ENCODE data around the gene MYH9.
"Not testable (repeated sequence)": the region's sequence is repeated elsewhere in the genome, so short reads cannot be mapped to it uniquely, and the experiment has no call there.

Gene MYH9

GRCh38 chr22:36387959-36388726 lies at the start of gene MYH9:
Gene MYH9, minus strand, starts transcription at chr22:36387967. Its CDS starts 38,731 bp downstream, at chr22:36349236.
- DNase-seq (ENCODE audit: low spot score): peak; percentile 97

GRCh38 chr22:36435516-36436415 lies 48.0 kb upstream of the MYH9 start:
- peak; percentile 87 for DNase-seq (ENCODE audit: low spot score)

- DNase-seq (ENCODE audit: low spot score): no peak
Measured at GRCh38 chr22:36433318-36434231, 45.8 kb upstream of the MYH9 start.

GRCh38 chr22:36432592-36433317 lies 45.0 kb upstream of the MYH9 start:
- no peak for DNase-seq (ENCODE audit: low spot score)

GRCh38 chr22:36431977-36432376 lies 44.2 kb upstream of the MYH9 start:
- no peak for DNase-seq (ENCODE audit: low spot score)

- no peak for DNase-seq (ENCODE audit: low spot score)
Measured at GRCh38 chr22:36430863-36431262, 43.1 kb upstream of the MYH9 start.

- not testable (repeated sequence) for DNase-seq (ENCODE audit: low spot score)
Measured at GRCh38 chr22:36427952-36428351, 40.2 kb upstream of the MYH9 start.

- DNase-seq (ENCODE audit: low spot score): no peak
Measured at GRCh38 chr22:36425977-36426523, 38.3 kb upstream of the MYH9 start.

- no peak for DNase-seq (ENCODE audit: low spot score)
Measured at GRCh38 chr22:36424901-36425579, 37.3 kb upstream of the MYH9 start.

GRCh38 chr22:36424466-36424865 lies 36.7 kb upstream of the MYH9 start:
- not testable (repeated sequence) for DNase-seq (ENCODE audit: low spot score)

- DNase-seq (ENCODE audit: low spot score): no peak
Measured at GRCh38 chr22:36423461-36424404, 36.0 kb upstream of the MYH9 start.

GRCh38 chr22:36422287-36423014 lies 34.7 kb upstream of the MYH9 start:
- no peak for DNase-seq (ENCODE audit: low spot score)

- DNase-seq (ENCODE audit: low spot score): no peak
Measured at GRCh38 chr22:36419912-36420882, 32.4 kb upstream of the MYH9 start.

GRCh38 chr22:36419177-36419911 lies 31.6 kb upstream of the MYH9 start:
- peak; percentile 94 for DNase-seq (ENCODE audit: low spot score)

GRCh38 chr22:36417281-36417686 lies 29.5 kb upstream of the MYH9 start:
- peak; percentile 68 for DNase-seq (ENCODE audit: low spot score)

GRCh38 chr22:36415415-36416168 lies 27.8 kb upstream of the MYH9 start:
- DNase-seq (ENCODE audit: low spot score): no peak

Measured in SW480 (cell line).